HEK293T (cell line): ENCODE measurements around the gene PRKD2.

Experiments used
- CTCF ChIA-PET: fragments of 350-600 bp; formaldehyde crosslinking; extraction: SDS; loops from one replicate; lab custom pipeline; 2021; ENCODE audit warnings: antibody characterized with exemption, inconsistent platforms; lab: Yijun Ruan, JAX
- POLR2A ChIA-PET: fragments of 350-600 bp; formaldehyde crosslinking; extraction: SDS; loops from one replicate; lab custom pipeline; 2020; ENCODE audit warnings: antibody characterized with exemption, inconsistent platforms; lab: Yijun Ruan, JAX
- DNase-seq: peaks from one replicate; pipeline ENCODE4 v3.0.0; 2012; ENCODE audit warnings: mixed read lengths; ENCODE audit errors: extremely low spot score
- ARNT ChIP-seq: fragments of 450-650 bp; IDR thresholded peaks from 2 replicates; pipeline ENCODE4 v1.6.1; 2017; ENCODE audit warnings: mild to moderate bottlenecking
- BHLHE40 ChIP-seq: fragments of 450-650 bp; IDR thresholded peaks from 2 replicates; pipeline ENCODE4 v1.6.1; 2016; ENCODE audit warnings: mild to moderate bottlenecking, moderate library complexity, borderline replicate concordance
- CTBP1 ChIP-seq: fragments of 450-650 bp; IDR thresholded peaks from 2 replicates; pipeline ENCODE4 v1.6.1; 2016; ENCODE audit warnings: borderline replicate concordance
- ELF4 ChIP-seq: fragments of 450-650 bp; IDR thresholded peaks from 2 replicates; pipeline ENCODE4 v1.6.1; 2017; ENCODE audit warnings: antibody characterized with exemption
- FOXA1 ChIP-seq: fragments of 450-650 bp; IDR thresholded peaks from 2 replicates; pipeline ENCODE4 v1.6.1; 2016; ENCODE audit warnings: mild to moderate bottlenecking
- FOXK2 ChIP-seq: fragments of 450-650 bp; IDR thresholded peaks from 2 replicates; pipeline ENCODE4 v1.6.1; 2016; ENCODE audit warnings: mild to moderate bottlenecking
- FOXM1 ChIP-seq: fragments of 450-650 bp; IDR thresholded peaks from 2 replicates; pipeline ENCODE4 v1.6.1; 2017; ENCODE audit warnings: mild to moderate bottlenecking, borderline replicate concordance
- HDGF ChIP-seq: fragments of 450-650 bp; IDR thresholded peaks from 2 replicates; pipeline ENCODE4 v1.6.1; 2017; ENCODE audit warnings: antibody characterized with exemption, borderline replicate concordance
- L3MBTL2 ChIP-seq: fragments of 450-650 bp; conservative IDR thresholded peaks from 2 replicates; pipeline ENCODE4 v1.6.1; 2016; ENCODE audit warnings: mild to moderate bottlenecking
- LEF1 ChIP-seq: fragments of 450-650 bp; IDR thresholded peaks from 2 replicates; pipeline ENCODE4 v1.6.1; 2017; ENCODE audit warnings: mild to moderate bottlenecking, borderline replicate concordance
- NFRKB ChIP-seq: fragments of 450-650 bp; IDR thresholded peaks from 2 replicates; pipeline ENCODE4 v1.6.1; 2016; ENCODE audit warnings: mild to moderate bottlenecking, moderate library complexity
- SP1 ChIP-seq: fragments of 450-650 bp; IDR thresholded peaks from 2 replicates; pipeline ENCODE4 v1.6.1; 2017
- SUZ12 ChIP-seq: fragments of 450-650 bp; IDR thresholded peaks from 2 replicates; pipeline ENCODE4 v1.6.1; 2016; ENCODE audit warnings: mild to moderate bottlenecking
- TARDBP ChIP-seq: fragments of 450-650 bp; IDR thresholded peaks from 2 replicates; pipeline ENCODE4 v1.6.1; 2016
- ZNF384 ChIP-seq: fragments of 450-650 bp; IDR thresholded peaks from 2 replicates; pipeline ENCODE4 v1.6.1; 2016
- TF ChIP-seq, protein P1 (sequence below): fragments of 450-650 bp; IDR thresholded peaks from 2 replicates; pipeline ENCODE4 v1.6.1; 2016

Gene PRKD2

DNA sequence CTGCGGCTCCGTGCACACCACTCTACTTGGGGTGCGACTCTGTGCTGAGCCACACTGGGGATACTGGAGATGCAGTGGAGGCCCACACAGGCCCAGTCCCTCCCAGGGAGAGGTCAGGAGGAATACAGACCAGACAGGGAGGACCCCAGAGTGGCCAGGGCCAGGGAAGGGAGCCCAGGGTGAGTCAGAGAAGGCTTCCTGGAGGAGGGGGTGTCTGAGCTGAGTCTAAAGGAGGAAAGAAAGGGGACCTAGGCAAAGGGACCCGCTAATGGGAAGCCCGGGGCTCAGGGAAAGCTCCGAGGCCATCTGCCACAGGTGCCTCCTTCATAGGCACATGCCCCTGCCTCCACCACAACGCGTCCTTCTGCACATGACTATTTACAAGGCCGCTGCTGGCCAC lies 13.3 kb upstream of the PRKD2 start:
- DNase-seq = no peak
- ChIA-PET POLR2A (interaction anchor here (0.7 to 0.8 kb wide), 2 partner anchors 12 kb away, joined by 3 read pairs; no protein-coding TSS in a partner anchor), CTCF (interaction anchor here (0.8 to 1.2 kb wide), 3 partner anchors 10 to 69 kb away, joined by 3 to 5 read pairs (median 4); no protein-coding TSS in a partner anchor)
- TF ChIP-seq CTBP1 (no peak), ARNT (no peak), HDGF (no peak), L3MBTL2 (no peak)

DNA sequence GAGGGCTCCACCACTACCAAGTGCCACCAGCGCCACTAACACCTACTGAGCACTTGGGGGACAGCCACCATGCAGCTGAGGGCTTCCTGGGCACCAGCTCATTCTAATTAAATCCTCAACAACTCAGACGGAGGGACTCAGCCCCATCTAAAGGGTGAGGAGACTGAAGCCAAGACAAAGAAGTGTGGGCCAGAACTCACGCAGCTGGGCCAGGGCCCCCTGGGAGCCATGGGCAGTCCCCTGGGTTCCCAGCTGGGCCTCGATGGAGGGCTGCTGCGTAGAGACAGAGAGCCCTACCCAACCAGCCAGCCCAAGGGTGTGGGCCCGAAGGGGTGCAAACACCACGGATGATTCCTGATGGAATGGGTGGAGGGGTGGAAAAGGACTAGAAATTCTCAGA lies 12.8 kb upstream of the PRKD2 start:
- ChIA-PET CTCF (interaction anchor here (1.1 to 1.8 kb wide), 4 partner anchors 7 to 26 kb away, joined by 4 to 9 read pairs (median 5); no protein-coding TSS in a partner anchor), POLR2A (interaction anchor here (0.7 kb wide), 1 partner anchor 13 kb away, joined by 3 read pairs; no protein-coding TSS in a partner anchor)
- no peak for DNase-seq
- no peak for TF ChIP-seq FOXK2
- no peak for TF ChIP-seq LEF1
- no peak for TF ChIP-seq L3MBTL2
- no peak for TF ChIP-seq ZNF384
- TF ChIP-seq ELF4 = no peak
- TF ChIP-seq NFRKB = no peak
- TF ChIP-seq, protein P1, sequence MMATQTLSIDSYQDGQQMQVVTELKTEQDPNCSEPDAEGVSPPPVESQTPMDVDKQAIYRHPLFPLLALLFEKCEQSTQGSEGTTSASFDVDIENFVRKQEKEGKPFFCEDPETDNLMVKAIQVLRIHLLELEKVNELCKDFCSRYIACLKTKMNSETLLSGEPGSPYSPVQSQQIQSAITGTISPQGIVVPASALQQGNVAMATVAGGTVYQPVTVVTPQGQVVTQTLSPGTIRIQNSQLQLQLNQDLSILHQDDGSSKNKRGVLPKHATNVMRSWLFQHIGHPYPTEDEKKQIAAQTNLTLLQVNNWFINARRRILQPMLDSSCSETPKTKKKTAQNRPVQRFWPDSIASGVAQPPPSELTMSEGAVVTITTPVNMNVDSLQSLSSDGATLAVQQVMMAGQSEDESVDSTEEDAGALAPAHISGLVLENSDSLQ = no peak
- TF ChIP-seq HDGF = no peak
- TF ChIP-seq FOXA1 = no peak
- no peak for TF ChIP-seq BHLHE40
- TF ChIP-seq TARDBP = no peak
- no peak for TF ChIP-seq ARNT
- no peak for TF ChIP-seq SUZ12
- no peak for TF ChIP-seq CTBP1
- no peak for TF ChIP-seq SP1
- TF ChIP-seq FOXM1 = no peak

GRCh38 chr19:46728693-46729339 lies 11.9 kb upstream of the PRKD2 start:
- TF ChIP-seq FOXK2 = no peak
- peak; percentile 86 for DNase-seq
- ChIA-PET POLR2A (no interaction called here), CTCF (interaction anchor here (1.1 to 1.8 kb wide), 5 partner anchors 8 to 25 kb away, joined by 4 to 9 read pairs (median 5); no protein-coding TSS in a partner anchor)

GRCh38 chr19:46728208-46728607 lies 11.3 kb upstream of the PRKD2 start:
- DNase-seq = no peak
- TF ChIP-seq SP1 (no peak), NFRKB (no peak), ZNF384 (no peak), FOXA1 (no peak), ELF4 (no peak), TARDBP (no peak), FOXM1 (no peak), L3MBTL2 (no peak), ARNT (no peak), LEF1 (no peak), HDGF (no peak), CTBP1 (no peak), FOXK2 (no peak), SUZ12 (no peak), BHLHE40 (no peak)
- TF ChIP-seq, protein P1 = no peak
- CTCF ChIA-PET = interaction anchor here (1.2 to 1.8 kb wide), 3 partner anchors 11 to 24 kb away, joined by 4 to 9 read pairs (median 5); no protein-coding TSS in a partner anchor
- POLR2A ChIA-PET = no interaction called here

DNA sequence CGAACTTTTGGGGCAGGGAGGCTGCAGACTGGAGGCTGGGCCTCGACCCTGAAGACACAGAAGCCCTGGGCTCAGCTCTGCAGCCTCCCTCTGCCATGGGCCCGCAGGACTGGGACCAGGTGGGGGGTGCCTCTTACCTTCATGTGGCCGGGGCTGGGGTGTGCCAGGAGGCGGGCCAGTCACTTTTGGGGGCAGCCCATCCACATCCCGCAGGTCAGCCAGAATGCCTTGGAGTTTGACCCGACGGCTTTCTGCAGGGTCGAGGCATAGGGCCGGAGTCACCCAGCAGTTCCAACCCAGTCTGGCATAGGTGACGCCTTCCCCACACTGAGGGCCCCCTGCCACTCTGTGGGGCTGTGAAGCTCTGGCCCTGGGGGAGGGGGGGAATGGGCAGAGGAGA lies 10.8 kb upstream of the PRKD2 start:
- CTCF ChIA-PET = interaction anchor here (0.5 to 1.8 kb wide), 4 partner anchors 11 to 381 kb away, joined by 3 to 9 read pairs (median 4); no protein-coding TSS in a partner anchor
- POLR2A ChIA-PET = no interaction called here
- DNase-seq = no peak
- TF ChIP-seq SP1 (no peak), FOXA1 (no peak), CTBP1 (no peak), SUZ12 (no peak), TARDBP (no peak), NFRKB (no peak), LEF1 (no peak), BHLHE40 (no peak), ARNT (no peak)
- TF ChIP-seq, protein P1 = no peak

DNA sequence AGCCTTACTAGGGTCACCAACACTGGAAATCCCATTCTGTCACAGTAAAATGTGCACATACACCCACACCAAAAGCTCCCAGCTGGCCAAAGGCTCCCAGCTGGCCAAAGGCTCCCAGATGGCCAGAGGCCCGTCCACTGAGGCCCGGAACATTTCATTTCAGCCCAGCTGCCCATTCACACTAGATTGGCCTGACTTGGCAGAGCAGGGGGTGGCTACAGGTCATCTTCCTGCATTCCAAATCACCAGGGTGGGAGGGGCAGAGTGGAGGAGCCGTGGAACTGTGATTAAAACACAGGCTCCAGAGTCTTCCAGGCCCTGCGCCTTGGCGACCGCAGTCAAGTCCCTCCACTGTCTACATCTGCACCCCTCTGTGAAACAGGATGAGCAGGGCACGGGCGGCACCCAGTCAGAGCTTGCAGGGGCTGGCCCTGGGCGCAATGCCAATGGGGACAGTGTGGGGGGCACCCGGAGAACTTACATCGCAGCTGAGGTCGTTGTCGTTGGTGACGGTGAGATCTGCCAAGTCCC lies 10.1 kb upstream of the PRKD2 start:
- ChIA-PET CTCF (interaction anchor here (0.5 to 0.7 kb wide), 2 partner anchors 13 to 381 kb away, joined by 3 to 5 read pairs; no protein-coding TSS in a partner anchor), POLR2A (no interaction called here)
- DNase-seq = no peak
- TF ChIP-seq FOXM1 = no peak
